Gastrocnemius medialis (tissue), 4 donors: ENCODE results near the gene XPO4. TPM values are rescaled to one million over a fixed set of nuclear protein-coding genes. Genes with fewer than 3 reads are reported as not detected.
"Not testable (repeated sequence)": the region's sequence is repeated elsewhere in the genome, so short reads cannot be mapped to it uniquely, and the experiment has no call there.

Experiments used
- ATAC-seq, 2 donors: fragments of 150-250 bp; one replicate each; pipeline ENCODE4 v1.9.1; 2016
- DNase-seq, 2 donors: peaks; one replicate each; pipeline ENCODE4 v3.0.0-alpha.2; 2019
- H3K27ac ChIP-seq, 4 donors: fragments of 200-600 bp; sonication (generic); 1 replicate in 1 of 4; 2 replicates in 3 of 4; pipeline ENCODE4 v1.5.1; 2016 to 2018; ENCODE audit warnings: mild to moderate bottlenecking in 2 of 4, moderate library complexity in 1 of 4
- H3K27me3 ChIP-seq, 3 donors: fragments of 200-600 bp; sonication (generic) in 2 of 3; 1 replicate in 1 of 3; 2 replicates in 2 of 3; pipeline versions ENCODE4 v1.5.1 to v1.6.0; 2016 to 2019; ENCODE audit warnings: mild to moderate bottlenecking in 1 of 3, moderate library complexity in 1 of 3
- H3K36me3 ChIP-seq, 2 donors: fragments of 200-600 bp; sonication (generic) in 1 of 2; one replicate each; pipeline ENCODE4 v1.5.1; 2017 to 2018
- H3K4me1 ChIP-seq, 2 donors: fragments of 200-600 bp; sonication (generic) in 1 of 2; one replicate each; pipeline ENCODE4 v1.5.1; 2016 to 2017; ENCODE audit warnings: mild to moderate bottlenecking in 2 of 2
- H3K4me3 ChIP-seq, 4 donors: fragments of 200-600 bp; sonication (generic) in 3 of 4; 1 replicate in 1 of 4; 2 replicates in 3 of 4; pipeline ENCODE4 v1.5.1; 2016 to 2019; ENCODE audit warnings: mild to moderate bottlenecking in 2 of 4
- H3K9me3 ChIP-seq, 3 donors: fragments of 200-600 bp; sonication (generic) in 2 of 3; 1 replicate in 1 of 3; 2 replicates in 2 of 3; pipeline ENCODE4 v1.5.1; 2016 to 2019
- POLR2A ChIP-seq, 2 donors: fragments of 450-650 bp; IDR thresholded peaks; one replicate each; pipeline ENCODE4 v1.6.1; 2017; ENCODE audit warnings: antibody characterized with exemption in 2 of 2, mild to moderate bottlenecking in 2 of 2, moderate library complexity in 2 of 2
- in situ Hi-C, 4 donors: fragments of 200-750 bp; cut with MboI; loops; one replicate each; pipeline versions ENCODE4 v1.15.0 to v1.8.0; 2017; ENCODE audit warnings: low sequenced_read_pairs in 4 of 4
- intact Hi-C: fragments of 100-400 bp; cut with DNase I; formaldehyde crosslinking; loops from one replicate; pipeline ENCODE4 v1.15.1; 2023; ENCODE audit warnings: low total_unique reads
- total RNA-seq, 4 donors: library from RNA; depleted of rRNA; stranded (reverse); fragments of >200 nt; gene quantifications; one replicate each; pipeline versions ENCODE4 v1.1.0 to v1.2.3, GENCODE V29; 2016
- TF ChIP-seq, protein P1 (sequence below), 5 experiments: fragments of 450-650 bp in 3 of 5; fragments of 200-600 bp in 2 of 5; sonication (generic) in 2 of 5; IDR thresholded peaks in 4 of 5; conservative IDR thresholded peaks in 1 of 5; 1 replicate in 4 of 5; 2 replicates in 1 of 5; pipeline ENCODE4 v1.5.1; 2016 to 2019; ENCODE audit warnings: antibody characterized with exemption in 5 of 5, mild to moderate bottlenecking in 3 of 5, moderate library complexity in 3 of 5

XPO4 gene
- total RNA-seq, 4 donors from 2014 or later, result 10.0 to 18.7 (median 14.7) TPM

DNA sequence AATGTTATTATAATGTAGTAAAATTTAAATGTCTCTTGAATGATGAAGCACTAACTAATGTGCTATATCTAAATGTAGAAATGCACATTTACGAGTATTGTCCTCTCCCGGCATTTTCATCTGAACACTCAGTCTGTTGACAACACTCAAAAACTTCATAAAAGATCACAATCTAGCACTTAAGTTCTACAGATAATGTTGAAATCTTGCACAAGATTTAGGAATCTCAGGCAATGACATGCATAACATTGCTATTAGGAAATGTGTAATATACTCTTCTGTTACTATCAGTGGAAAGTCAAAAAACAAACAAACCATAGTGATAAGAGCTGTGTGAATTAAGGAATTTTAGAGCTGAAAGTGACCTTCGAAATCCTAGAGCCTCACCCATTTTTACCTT lies 37.5 kb upstream of the XPO4 start:
- intact Hi-C loops (loop anchor here (5.0 kb wide), 1 partner anchor 52 kb away; no protein-coding TSS in a partner anchor), in situ Hi-C loops (loop anchor here (5.0 to 25.0 kb wide), 11 partner anchors 75 to 753 kb away; partner anchors contain the start of genes GJB2 (in 1 of the 4), IL17D (in 1 of the 4) and LATS2 (in 1 of the 4))
- ATAC-seq (no peak), DNase-seq (no peak)
- Histone ChIP-seq H3K9me3 (no peaks in the 10 kb centered on the region), H3K4me3 (no peak overlapping the region), H3K36me3 (no peaks in the 10 kb centered on the region), H3K27ac (peak overlapping the region; percentile 73 to 91 (median 80)), H3K4me1 (peaks cover 20 to 24% of the 10 kb centered on the region in 2 donors), H3K27me3 (no peaks in the 10 kb centered on the region)
- no peak for TF ChIP-seq POLR2A (IDR thresholded peaks at IDR 0.05)
- TF ChIP-seq, protein P1, sequence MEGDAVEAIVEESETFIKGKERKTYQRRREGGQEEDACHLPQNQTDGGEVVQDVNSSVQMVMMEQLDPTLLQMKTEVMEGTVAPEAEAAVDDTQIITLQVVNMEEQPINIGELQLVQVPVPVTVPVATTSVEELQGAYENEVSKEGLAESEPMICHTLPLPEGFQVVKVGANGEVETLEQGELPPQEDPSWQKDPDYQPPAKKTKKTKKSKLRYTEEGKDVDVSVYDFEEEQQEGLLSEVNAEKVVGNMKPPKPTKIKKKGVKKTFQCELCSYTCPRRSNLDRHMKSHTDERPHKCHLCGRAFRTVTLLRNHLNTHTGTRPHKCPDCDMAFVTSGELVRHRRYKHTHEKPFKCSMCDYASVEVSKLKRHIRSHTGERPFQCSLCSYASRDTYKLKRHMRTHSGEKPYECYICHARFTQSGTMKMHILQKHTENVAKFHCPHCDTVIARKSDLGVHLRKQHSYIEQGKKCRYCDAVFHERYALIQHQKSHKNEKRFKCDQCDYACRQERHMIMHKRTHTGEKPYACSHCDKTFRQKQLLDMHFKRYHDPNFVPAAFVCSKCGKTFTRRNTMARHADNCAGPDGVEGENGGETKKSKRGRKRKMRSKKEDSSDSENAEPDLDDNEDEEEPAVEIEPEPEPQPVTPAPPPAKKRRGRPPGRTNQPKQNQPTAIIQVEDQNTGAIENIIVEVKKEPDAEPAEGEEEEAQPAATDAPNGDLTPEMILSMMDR (IDR thresholded peaks at IDR 0.05 in 4 of 5, conservative IDR thresholded peaks at IDR 0.05 in 1 of 5), result no peak

DNA sequence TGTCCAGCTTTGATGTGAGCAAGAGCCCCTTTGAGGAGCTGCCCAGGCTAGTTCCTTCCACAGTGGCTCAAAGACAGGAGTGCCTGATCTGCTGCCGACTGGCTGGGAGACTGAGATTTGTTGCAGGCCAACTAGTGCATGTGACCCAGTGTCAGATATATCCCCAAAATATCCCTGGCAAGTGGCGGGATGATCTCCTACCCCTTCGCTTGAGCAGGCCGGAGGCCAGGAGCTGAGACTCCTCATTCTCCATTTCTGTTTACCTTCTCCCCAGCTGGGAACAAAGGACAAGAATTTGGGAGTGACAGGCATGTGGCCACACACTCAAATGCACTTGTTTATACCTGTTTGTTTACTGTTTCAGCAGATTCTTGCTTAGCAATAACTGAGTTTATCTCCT lies 37.1 kb upstream of the XPO4 start:
- peak; percentile 89 to 97 for ATAC-seq
- TF ChIP-seq, protein P1 (IDR thresholded peaks at IDR 0.05 in 4 of 5, conservative IDR thresholded peaks at IDR 0.05 in 1 of 5), result no peak
- peak; percentile 42 to 48 for TF ChIP-seq POLR2A (IDR thresholded peaks at IDR 0.05)
- Histone ChIP-seq H3K27ac (peak overlapping the region; percentile 73 to 91 (median 80)), H3K4me3 (no peak overlapping the region), H3K9me3 (no peaks in the 10 kb centered on the region), H3K36me3 (no peaks in the 10 kb centered on the region), H3K4me1 (peaks cover 20 to 24% of the 10 kb centered on the region in 2 donors), H3K27me3 (no peaks in the 10 kb centered on the region)
- in situ Hi-C loops, result loop anchor here (5.0 to 25.0 kb wide), 11 partner anchors 75 to 752 kb away; partner anchors contain the start of genes GJB2 (in 1 of the 4), IL17D (in 1 of the 4) and LATS2 (in 1 of the 4)
- intact Hi-C loops, result loop anchor here (5.0 kb wide), 1 partner anchor 53 kb away; no protein-coding TSS in a partner anchor
- DNase-seq, result peak; percentile 78 to 85

DNA sequence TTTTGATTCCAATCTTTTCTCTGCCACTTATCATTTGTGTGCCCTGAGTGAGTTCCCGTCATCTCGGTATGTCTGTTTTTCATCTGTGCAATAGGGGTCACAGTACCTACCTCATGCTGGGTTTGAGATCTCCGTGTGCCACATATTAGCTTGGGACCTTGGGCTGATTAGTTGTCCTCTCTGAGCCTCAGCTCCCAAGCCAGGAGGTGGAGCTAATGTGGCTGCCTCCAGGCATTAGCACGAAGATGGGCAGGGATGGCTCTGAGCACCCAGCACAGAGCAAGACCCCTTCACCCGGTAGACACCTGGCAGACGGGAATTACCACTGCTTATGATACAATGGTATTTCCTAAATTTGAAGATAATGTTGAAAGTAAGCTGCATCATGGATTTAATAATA lies 35.8 kb upstream of the XPO4 start:
- Histone ChIP-seq H3K27ac (no peak overlapping the region), H3K36me3 (no peaks in the 10 kb centered on the region), H3K27me3 (no peaks in the 10 kb centered on the region), H3K4me3 (no peak overlapping the region), H3K4me1 (peaks cover 14 to 24% of the 10 kb centered on the region in 2 donors), H3K9me3 (no peaks in the 10 kb centered on the region)
- ATAC-seq, result no peak
- DNase-seq, result no peak
- intact Hi-C loops, result no loop called here
- no peak for TF ChIP-seq POLR2A (IDR thresholded peaks at IDR 0.05)
- TF ChIP-seq, protein P1 (IDR thresholded peaks at IDR 0.05 in 4 of 5, conservative IDR thresholded peaks at IDR 0.05 in 1 of 5), result no peak
- in situ Hi-C loops, result loop anchor here in 2 of 4 donors (25.0 kb wide), 3 partner anchors 226 to 751 kb away; partner anchors contain the start of genes GJB2 (in 1 of the 2) and IL17D (in 1 of the 2)

GRCh38 chr13:20927596-20928257 lies 25.2 kb upstream of the XPO4 start:
- intact Hi-C loops (no loop called here), in situ Hi-C loops (loop anchor here (5.0 to 25.0 kb wide), 8 partner anchors 213 to 740 kb away; partner anchors contain the start of genes IL17D (in 2 of the 4) and GJB2 (in 1 of the 4))
- Histone ChIP-seq H3K9me3 (no peaks in the 10 kb centered on the region), H3K27me3 (no peaks in the 10 kb centered on the region), H3K36me3 (no peaks in the 10 kb centered on the region), H3K27ac (no peak overlapping the region), H3K4me3 (no peak overlapping the region), H3K4me1 (no peaks in the 10 kb centered on the region)
- no peak for TF ChIP-seq POLR2A (IDR thresholded peaks at IDR 0.05)
- TF ChIP-seq, protein P1 (IDR thresholded peaks at IDR 0.05 in 4 of 5, conservative IDR thresholded peaks at IDR 0.05 in 1 of 5), result no peak
- no peak for ATAC-seq
- DNase-seq, result no peak

GRCh38 chr13:20925395-20925790 lies 22.8 kb upstream of the XPO4 start:
- ATAC-seq, DNase-seq, H3K36me3 ChIP-seq, H3K9me3 ChIP-seq, H3K27me3 ChIP-seq, H3K27ac ChIP-seq, H3K4me1 ChIP-seq, H3K4me3 ChIP-seq: not testable (repeated sequence)
- intact Hi-C loops, result loop anchor here (2.0 kb wide), 3 partner anchors 213 to 431 kb away; no protein-coding TSS in a partner anchor
- in situ Hi-C loops, result loop anchor here (5.0 to 25.0 kb wide), 8 partner anchors 211 to 738 kb away; partner anchors contain the start of genes IL17D (in 2 of the 4) and GJB2 (in 1 of the 4)
